Activated CD8-positive, alpha-beta memory T cell treated with anti-CD3 and anti-CD28 coated beads for 48 hours (primary cell): ENCODE data around the gene FKBP8.
A peak's percentile ranks its signal among the peaks of the same experiment; 100 is the strongest.

Experiments used
- DNase-seq, 3 experiments: peaks; one replicate each; pipeline ENCODE4 v3.0.0-alpha.2; 2020; ENCODE audit warnings: low read depth in 2 of 3, low spot score in 2 of 3

Gene FKBP8

DNA sequence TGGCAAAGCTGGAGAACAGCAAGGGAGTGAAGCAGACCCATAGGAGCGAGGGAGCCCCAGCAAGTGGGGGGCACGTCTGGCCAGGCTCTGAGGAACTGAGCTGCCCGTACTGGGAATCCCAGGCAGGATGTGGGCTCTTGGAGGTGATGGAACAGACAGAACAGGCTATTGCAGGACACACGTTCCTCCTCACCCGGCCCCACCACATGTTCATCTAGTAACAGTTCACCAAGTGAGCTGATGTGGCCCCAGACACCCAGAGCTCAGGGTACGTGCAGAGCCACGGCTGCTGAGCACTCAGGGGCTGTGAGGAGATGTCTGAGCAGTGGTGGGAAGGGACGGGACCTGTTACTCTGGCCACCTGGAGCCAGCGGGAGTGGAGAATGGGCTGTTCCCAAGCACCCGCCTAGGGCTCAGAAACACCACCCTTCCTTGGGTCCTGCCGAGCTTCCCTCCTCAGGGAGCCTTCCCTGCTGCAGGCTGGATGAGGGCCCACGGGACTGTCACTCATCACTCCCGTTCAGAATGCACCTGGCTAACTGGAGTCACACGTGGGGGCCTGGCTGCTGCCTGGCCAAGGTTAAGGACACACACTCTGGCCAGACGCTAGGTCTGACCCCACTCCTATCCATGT lies 39.9 kb downstream of the FKBP8 start:
- DNase-seq, result no peak

DNA sequence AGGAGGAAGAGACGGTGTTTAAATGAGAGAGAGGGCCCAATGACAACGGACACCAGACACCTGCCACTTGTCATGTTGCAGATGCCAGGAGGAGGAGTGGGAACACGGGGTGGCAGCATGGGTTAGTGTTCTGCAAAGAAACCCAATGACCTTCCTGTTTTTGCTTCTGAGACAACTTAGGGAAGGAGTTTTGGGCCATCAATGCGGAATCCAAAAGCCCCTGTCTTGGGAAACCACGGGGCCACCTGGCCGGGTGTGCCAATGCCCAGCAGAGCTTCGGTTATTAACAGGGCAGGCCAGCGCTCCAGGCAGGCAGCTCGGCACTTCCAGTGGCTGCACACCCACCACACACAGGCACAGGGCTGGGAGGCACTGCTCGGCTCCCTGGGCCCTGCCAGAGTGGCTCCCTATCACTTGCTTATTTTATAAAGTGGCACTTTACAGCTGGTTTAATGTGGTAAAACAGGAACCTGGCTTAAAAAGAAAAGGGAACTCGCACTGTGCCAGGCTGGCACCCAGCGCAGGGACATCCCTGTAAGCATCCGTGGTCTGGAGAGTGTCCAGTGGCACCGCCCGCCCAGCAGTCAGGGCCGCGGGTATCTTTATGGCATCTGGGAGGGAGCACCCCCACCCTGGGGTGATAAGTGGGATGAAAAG lies 40.6 kb downstream of the FKBP8 start:
- DNase-seq, result no peak

DNA sequence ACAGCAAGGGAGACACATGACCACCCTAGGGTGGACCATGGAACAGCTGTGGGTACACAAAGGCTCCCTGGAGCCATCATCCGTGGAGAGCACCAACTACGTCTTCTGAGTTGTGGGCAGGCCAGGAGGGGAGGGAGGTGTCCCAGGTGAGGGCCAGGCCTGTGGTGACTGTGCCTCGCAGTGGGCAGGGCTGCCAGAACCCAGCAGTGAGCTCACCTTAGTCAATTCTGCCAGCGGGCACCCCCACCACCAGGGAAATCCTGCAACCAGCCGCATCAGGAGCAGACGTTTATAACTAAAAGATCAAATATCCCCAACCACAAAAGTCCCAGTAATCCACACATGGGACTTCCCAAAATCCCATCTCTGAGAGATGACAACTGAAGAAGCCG lies 41.1 kb downstream of the FKBP8 start:
- DNase-seq, result no peak

DNA sequence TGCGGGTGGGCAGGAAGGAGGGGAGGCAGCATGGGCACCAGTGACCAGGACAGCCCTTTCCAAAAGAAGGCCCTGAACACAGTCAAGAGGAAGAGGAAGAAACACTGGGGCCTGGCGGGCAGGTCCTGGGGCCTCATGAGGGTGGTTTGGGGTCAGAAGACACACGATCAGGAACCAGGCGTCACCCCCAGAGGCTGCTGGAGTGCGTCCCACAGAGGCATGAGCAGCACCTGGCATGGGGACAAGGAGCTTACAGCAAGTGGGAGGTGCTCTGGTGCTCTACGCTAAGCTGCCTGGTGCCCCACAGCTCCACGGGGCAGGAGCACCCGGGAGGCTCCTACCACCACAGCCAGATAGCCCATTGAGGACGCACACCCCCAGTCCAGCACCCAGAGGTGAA lies 41.5 kb downstream of the FKBP8 start:
- DNase-seq, result no peak

DNA sequence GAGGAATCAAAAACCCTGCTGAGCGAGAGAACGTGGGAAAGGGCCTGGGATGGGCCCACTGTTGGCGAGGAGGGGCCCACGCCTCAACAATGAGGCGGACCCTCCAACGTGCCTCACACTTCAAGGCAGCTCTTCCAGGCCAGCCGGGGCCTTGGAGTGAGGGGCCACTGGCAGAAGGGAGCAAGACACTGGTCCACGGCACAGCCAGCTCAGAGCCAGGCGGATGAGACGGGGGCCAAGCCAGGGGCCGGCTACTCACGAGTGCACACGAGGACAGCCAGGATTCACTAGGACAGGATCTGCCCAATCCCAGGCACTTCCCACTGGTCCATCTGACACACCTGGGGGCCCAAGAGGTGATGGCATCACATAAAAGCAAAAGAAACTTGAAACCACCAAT lies 42.0 kb downstream of the FKBP8 start:
- no peak for DNase-seq

DNA sequence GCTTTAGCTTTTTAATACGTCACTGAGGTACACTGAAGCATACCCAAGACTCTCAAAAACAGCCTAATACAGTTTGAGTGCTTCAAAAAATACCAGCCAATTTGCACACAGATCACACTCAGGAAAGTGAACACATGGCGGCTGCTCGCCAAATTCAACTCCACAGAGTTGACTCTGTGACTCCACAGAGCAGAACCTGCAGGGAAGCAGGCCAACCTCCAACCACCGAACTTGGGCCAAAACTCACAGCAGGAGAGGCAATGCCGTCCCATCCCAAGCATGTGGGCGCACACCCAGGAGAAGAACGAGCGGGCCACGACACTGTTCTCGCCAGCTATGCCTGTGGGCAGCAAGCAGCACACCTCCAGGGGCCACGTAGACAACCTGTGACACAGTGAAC lies 42.6 kb downstream of the FKBP8 start:
- DNase-seq, result no peak

DNA sequence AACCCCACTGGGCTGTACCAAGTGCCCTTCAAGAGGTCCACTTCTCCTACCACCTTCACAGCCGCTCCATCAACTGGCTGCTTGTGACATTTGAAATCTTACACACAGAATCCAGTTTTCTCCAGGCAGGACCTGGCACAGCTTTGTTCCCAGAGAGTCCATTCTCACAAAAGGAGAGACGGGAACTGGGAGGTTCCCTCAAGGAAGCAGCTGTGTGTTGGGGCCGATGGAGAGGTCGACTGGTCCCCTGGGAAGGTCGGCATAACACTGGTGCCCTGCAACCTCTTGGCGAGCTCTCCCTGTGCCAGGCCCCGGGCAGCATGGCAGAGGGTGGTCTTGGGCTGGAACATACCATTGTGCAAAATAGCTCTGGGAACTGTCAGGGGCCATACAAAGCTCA lies 43.0 kb downstream of the FKBP8 start:
- DNase-seq, result no peak

DNA sequence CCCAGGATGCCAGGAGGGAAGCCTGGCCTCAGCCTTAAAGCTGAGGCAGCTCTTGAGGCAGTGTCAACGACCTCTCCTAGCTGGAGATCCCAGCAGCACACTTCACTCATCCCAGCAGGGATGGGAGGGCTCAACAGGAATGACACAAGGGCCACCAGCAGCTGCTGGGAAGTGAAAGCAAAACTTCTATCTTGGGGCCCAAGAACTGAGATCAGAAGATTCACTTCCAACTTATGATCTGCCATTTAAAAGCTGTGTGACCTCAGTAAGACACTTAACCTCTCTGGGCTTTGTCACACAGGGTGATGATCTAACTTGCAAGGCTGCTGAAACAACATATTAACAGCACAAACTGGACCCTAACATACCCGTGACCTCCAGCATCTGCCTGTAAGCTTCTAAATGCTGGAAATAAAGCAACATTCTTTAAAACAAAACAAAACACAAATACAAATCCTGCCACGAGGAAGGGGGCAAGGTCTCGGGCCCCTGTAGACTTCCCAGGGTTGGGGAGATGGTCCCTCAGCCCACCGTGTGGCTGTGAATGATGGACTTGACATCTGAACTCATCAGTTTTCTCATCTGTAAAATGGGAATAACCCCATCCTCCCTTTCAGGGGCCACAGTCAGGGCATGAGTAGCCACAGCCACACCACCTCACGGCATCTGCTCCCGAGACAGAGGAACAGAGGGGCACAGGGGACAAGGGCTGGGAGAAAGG lies 44.2 kb downstream of the FKBP8 start:
- no peak for DNase-seq

DNA sequence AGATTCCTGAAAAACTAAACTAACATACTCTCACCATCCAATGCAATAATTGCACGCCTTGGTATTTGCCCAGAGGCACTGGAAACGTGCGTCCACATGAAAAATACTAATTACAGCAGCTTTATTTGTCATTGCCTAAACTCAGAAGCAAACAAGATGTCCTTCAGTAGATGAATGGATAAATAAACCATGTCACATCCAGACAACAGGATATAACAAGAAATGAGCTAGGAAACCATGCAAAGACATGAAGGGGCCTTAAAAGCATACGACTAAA lies 46.5 kb downstream of the FKBP8 start:
- no peak for DNase-seq

DNA sequence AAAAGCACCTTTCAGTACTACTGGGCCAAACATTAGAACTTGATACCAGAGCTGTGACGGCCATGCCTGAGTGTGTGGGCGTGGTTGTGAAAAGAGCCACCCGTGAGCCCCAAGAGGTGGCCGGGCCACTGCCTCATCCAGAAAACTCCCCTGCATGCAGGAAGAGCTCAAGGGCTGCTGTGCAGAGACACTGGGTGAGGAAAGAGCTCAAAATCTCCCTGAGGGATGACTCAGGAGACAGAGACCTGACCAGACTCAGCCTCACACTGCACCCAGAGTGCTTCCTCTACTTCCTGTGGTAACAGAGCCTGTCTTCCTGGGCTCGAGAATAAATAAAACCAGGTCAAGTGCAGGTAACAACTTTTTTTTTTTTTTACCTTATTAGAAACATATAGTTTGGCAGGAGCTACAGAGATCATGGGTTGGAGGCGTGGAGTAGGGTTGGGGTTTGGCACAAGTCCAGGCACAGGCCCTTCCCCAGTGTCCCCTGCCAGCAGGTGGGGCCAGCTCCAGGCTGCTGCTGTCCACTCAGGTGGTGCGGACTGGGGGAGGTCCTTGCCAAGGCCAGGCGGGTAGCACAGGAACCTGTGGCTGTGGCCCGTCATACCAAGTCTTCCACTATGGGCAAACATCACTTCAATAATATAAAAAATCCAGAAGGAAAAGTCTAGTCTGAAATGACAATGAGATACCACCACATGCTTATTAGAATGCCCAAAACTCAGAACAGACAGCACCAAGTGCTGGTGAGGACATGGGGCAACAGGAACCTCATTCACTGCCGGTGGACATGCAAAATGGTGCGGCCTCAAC lies 47.0 kb downstream of the FKBP8 start:
- peak in 1 of 3 experiments; percentile 31 for DNase-seq

DNA sequence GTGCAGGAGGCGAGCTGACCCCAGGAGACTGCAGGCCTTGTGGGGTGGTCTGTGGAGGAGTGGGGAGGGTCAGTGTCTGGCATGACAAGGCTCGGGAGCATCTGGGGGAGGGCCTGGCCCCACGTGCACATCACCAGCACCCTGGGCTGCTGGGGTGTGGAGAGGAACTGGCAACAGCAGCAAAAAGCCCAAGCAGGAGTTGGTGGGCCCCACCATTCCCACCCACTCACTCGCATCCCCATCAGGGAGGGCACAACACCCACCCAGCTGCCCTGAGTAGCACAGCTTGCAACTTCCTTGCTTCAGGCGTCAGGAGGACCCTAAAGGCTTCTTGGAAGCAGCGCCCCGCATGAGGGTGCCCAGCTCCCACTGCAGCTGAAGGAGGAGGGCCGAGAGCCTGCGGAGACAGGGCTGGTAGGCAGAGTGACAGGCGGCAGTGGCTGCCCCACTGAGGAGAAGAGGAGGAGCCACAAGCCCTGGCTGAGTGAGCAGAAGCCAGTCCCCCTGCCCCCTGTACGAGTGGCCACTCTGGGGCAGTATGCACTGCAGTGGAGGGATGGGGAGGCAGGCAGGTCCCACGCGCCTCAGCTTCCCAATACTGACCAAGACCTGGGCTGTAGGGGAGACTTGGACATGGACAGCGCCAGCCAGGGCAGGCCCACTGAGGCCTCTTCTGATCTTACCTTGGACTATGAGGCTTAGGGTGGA lies 48.0 kb downstream of the FKBP8 start:
- DNase-seq, result no peak

DNA sequence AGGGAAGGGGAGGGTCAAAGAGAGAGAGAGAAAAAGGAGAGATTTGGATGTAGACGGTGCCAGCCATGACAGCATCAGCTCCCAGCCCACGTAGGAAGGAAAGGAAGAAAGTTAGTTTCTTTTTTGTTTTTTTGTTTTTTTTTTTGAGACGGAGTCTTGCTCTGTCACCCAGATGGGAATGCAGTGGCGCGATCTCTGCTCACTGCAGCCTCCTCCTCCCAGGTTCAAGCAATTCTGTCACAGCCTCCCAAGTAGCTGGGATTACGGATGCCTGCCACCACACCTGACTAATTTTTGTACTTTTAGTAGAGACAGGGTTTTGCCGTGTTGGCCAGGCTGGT lies 49.1 kb downstream of the FKBP8 start:
- no peak for DNase-seq

DNA sequence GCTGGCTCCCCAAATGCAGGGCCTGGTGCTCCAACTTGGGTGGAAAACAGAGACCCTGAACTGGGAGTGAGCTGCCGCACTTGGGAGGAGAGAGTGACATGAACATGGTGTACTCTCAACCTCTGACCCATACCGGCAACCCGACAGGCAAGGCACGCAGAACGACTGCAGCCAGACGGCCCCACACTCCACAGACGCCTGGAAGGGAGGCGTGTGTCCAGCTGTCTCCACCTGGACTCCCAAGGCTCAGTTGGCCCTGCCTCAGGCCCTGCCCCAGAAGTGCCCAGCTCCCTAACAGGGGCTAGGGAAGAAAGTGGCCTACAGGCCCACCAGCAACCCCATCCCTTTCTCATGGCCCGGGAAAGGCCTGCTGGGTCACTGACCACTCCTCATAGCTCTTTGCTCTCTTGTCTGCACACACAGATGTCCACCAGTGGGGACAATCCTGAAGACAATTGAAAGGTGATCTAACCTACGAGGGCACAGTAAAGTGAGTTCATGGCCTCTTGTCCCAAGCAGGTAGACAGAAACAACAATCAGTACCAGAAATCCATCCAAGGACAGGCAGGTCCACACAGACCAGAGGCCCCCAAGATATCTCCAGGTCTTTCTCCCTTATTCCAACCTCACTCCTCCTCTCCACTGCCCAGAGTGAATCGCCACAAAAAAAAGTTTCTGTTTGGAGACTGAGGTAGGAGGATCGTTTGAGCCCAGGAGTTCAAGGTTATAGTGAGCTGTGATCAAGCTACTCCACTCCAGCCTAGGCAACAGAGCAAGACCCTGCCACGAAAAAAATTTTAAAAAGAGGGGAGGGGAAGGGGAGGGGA lies 49.7 kb downstream of the FKBP8 start:
- no peak for DNase-seq

DNA sequence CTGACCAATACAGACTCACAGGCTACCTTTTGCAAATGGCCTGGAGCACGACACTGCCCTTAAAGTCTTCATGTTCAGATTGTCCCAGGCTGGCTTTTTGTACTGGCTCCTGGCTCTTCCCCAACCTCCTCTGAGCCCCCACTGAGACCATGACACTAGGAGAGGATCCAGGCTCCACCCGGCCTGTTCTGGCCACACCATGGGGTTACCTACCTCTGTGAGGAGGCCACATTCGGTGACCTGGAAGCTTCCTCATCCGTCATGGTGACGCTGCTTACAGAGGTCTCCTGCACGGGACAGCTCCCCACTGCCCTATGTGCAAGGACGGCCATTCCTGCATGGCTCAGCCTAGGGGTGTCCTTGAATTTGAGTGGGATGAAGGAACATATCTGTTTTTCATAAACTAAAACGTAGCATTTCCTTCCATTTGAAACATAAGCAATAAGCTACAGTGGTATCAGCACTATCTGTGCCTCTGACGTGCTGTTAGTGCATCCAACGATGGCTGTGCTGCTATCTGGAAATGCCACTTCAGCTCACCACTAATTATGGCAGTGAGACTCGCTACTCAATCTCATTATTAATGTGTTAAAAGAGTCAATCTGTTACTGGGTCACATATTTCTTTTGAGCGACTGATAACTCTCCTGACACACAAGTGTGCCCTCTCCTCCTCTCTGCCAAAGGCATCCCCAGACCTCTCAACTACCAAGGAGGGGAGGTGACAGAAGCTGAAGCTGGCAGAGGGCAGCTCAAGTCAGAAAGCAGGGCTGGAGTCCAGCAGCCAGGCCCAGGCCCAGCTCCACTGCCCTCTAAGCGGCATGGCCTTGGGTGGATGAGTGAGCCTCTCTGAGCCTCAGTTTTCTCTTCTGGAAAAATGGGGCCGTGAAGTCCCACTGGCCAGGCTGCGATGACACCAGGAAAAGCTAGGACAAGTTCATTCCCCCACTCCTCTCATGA lies 51.1 kb downstream of the FKBP8 start:
- DNase-seq, result no peak

DNA sequence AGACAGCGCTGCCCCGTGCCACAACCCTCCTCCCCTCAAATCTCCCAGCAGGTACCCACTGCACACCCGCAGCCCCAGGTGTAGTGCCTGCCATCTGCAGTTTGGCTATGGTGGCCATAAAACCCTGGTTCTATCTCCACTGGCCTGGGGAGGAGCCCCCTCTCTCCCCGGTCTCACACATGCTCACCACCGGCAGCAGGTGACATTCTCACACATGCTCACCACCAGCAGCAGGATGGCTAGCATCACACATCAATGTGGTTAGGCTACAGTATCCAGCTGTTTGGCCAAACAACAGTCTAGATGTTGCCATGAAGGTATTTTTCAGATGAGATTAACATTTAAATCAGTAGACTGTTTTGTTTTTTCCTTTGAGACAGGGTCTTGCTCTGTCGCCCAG lies 52.6 kb downstream of the FKBP8 start:
- no peak for DNase-seq

DNA sequence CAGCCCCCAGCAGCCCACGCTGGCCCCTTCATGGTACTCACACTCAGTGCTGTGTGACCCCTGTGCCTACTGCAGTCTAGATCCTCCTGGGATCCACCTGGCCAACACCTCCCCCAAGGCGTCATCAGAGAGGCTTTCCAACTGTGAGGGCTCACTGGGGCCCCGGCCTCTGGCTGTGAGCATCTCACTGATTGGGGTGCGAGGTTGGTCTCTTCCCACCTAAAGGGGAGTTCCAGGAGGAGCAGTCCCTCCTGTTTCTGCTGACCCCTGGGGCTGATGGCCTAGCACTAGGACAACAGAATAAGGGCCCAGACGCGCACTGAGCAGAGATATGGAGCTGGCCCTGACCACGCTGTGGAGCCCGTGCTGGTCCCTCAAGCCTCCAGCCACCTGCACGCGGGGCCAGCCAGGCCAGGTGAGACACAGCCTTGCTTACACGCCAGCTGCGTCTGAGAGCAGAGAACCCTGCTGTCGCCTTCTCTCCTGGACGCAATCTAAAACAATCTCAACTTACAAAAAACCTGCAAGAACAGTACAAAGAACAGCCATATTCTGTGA lies 53.7 kb downstream of the FKBP8 start:
- no peak for DNase-seq

DNA sequence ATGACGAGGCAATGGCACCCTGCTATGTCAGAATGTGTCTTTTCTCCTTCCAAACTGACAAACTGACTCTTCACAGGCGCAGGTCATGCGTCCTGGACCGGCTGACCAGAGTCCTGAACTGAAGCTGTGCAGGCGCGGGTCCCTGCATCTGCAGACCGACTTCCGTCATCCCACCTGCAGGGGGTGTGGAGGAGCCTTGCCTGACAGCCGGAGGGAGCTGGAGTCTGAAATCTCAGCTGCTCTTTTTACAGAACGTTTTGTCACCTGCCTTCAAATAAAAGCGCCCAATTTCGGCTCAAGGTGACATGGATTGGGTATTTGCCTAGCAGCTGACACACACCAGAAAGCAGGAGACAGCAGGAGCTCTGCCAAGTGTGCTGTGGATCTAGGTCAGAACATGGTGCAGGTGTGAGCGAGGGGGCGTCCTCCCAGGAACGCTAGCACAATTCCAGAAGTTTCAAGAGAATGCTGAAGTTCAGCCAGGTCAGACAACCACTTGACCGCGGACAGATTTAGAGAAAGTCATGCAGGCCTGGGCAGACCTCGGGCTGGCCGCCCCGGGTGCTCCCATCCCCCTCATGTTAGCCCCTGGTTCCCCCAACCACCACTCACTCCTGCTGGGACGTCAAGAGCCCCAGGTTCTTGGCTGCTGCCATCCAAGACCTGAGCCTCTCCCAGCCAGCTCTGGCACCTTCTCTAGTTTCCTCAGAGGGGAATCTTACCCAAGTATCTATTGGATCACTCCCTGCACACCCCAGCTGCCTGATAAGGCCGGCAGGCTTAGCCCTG lies 54.3 kb downstream of the FKBP8 start:
- DNase-seq, result no peak

DNA sequence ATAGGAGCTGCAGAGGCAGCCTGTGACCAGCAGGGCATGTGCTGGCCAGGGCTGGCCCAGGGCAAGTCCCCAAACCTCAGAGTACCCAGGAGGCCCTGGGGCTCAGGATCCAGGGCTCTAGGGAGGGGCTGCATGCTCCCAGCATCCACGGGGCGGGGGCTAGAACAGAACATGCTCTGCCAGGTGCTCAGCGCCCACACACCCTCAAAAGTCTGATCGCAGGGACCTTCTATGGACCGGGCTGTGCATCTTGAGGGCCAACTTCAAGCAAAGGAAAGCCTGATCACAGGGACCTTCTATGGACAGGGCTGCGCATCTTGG lies 55.0 kb downstream of the FKBP8 start:
- DNase-seq, result no peak
